HT1080 (cell line): ENCODE results near the gene SLC7A10. TPM values are rescaled to one million over a fixed set of nuclear protein-coding genes. Genes with fewer than 3 reads are reported as not detected.
"Not testable (repeated sequence)": the region's sequence is repeated elsewhere in the genome, so short reads cannot be mapped to it uniquely, and the experiment has no call there.

Source experiments
- DNase-seq: peaks from one replicate; pipeline ENCODE4 v3.0.0-alpha.2; 2015; ENCODE audit warnings: low read depth
- total RNA-seq: library from RNA; depleted of rRNA; stranded (reverse); fragments of >200 nt; shearing (Covaris generic); gene quantifications from 2 replicates; pipeline ENCODE4 v1.2.3, GENCODE V29; 2014

Gene SLC7A10
- total RNA-seq, 1 experiment from 2014 or later: not detected

GRCh38 chr19:33219261-33219815 lies 6.3 kb downstream of the SLC7A10 start:
- DNase-seq: peak; percentile 81

- no peak for DNase-seq
Measured at GRCh38 chr19:33217881-33218280, 7.8 kb downstream of the SLC7A10 start.

DNA sequence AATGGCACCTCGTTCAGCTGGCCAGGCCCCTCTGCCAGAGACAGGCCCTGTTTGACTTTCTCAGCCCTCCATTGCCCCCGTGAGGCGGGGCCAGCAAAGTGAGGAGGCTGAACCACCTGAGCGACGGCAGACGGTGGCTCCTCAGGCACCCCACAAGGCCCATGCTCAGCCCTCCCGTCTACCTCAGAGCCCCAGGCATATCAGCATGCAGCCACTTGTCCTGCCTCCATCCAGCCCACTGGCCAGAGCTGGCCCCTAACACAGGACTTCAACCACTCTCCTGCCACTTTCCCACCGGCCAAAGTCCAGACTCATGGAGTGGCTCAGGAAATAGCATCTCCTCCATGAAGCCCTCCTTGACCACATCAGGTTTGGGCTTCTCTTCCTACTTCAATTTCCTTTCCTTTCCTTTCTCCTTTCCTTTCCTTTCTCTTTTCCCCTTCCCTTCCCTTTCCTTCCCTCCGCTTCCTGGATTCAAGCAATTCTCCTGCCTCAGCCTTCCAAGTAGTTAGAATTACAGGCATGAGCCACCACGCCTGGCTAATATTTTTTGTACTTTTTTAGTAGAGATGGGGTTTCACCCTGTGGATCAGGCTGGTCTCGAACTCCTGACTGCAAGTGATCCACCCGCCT lies 9.3 kb downstream of the SLC7A10 start:
- no peak for DNase-seq

DNA sequence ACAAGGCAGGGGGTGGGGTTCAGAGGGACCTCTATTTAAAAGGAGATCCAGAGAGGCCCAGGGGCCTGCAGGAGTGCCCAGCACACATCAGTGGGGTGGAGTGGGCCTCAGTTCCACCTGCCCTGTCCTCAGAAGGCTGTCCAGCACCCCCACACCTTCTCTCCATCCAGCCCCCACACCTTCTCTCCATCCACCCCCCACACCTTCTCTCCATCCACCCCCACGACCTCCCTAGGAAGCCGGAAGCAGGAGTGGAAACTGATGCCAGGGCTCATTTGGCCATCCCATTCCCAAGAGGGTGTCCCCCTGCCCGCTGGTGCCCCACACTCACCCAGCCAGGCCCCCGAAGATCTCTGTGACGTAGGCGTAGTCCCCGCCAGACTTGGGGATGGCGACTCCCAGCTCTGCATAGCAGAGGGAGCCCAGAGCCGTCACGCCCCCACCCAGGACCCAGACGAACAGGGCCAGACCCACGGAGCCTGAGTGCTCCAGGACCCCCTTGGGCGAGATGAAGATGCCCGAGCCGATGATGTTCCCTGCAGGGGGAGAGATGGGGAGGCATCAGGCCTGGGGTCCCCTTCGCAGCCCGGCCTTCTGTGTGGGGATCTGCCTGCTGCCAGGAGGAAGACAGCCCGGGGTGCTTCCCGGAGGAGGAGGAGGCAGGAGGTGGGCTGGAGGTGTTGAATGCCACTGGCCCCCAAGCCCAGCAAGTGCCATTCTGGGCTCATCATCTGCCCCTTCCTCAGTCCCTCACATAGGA lies 10.0 kb downstream of the SLC7A10 start:
- no peak for DNase-seq

DNA sequence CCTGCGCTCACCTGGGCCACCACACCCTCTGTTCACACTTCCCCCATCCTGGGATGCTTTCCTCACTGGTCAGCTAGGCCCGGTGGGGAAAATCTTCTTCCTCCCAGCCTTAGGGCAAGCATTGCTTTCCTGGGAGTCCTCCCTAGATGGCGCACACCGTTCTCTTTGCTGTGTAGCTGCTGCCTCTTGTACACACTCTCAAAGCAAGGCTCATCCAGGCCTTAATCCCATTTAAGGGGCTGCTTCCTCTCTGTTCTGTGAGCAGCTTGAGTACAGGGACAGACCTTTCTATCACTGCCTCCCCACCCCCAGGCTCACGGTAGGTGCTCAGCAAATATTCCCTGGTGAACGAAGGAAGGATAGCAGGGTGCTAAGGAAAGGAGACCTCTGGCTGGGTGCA lies 11.1 kb downstream of the SLC7A10 start:
- peak; percentile 24 for DNase-seq

GRCh38 chr19:33212436-33213172 lies 13.0 kb downstream of the SLC7A10 start:
- DNase-seq: no peak

DNA sequence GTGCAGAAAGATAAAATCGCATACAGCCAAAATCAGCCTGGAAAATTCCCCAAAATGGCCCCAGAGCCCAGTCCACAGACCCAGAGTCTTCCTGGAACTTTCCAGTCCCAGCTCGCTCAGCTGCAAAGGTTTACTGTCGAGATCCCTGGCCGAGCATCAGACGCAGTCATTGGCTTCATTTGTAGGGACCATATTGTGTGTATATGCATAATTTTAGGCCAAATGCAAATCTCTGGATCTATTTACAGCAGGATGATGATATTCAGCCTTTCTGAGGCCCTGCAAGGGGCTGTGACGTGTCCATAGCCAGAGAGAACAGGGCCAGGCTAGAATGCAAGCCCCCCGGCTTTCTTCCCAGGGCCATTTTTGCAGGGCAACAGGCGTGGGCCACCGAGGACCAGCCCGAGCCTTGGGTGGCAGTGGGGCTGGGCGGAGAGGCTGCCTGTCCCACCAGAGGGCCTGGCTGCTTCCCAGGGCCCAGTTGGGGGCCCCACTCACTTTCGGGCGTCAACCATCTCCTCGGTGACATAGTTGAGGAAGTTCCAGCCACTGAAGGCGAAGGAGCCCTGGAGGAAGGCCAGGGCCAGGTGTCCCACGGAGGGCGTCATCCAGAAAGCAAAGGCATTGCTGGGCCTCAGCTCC lies 13.7 kb downstream of the SLC7A10 start:
- DNase-seq: no peak

DNA sequence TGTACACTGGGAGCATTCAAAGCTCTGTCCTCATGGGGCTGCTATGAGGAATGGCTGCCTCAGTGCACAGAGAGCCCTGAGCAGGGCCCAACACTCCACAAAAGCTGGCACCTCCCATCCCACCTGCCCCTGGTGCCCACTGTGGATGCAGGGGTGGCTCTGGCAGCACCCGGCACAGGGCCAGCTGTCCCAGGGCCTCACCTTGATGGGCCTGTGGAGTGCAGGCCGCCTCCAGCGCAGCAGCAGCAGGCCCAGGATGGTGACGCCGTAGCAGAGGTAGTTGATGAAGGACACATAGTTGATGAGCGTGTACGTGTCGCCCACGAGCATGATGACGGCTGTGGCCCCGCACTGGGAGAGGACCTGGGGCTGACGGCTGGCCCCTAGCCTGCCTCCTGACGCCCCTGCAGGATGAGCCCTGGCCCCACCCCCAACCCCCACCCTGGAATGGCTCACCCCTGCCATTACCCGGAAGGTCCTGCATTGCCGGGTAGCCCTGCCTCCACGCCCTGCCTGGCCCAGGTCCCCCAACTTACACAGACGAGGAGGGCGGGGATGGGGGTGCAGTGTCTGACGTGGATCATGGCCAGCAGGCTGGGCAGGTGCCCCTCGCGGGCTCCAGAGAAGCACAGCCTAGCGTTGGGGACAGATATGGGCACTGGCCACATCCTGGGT lies 15.2 kb downstream of the SLC7A10 start:
- DNase-seq: no peak

DNA sequence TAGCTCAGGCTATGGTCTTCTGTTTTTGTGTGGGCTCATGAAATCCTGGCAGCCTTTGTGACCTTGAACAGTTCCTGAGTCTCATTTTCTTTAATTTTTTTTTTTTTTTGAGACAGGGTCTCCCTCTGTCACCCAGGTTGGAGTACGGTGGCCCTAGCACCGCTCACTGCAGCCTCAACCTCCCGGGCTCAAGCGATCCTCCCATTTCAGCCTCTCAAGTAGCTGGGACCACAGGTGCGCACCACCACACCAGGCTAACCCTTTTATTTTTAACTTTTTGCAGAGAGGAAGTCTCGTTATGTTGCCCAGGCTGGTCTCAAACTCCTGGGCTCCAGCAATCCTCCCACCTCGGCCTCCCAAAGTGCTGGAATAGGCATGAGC lies 15.8 kb downstream of the SLC7A10 start:
- not testable (repeated sequence) for DNase-seq

- DNase-seq: no peak
Measured at GRCh38 chr19:33208904-33209849, 16.5 kb downstream of the SLC7A10 start.

GRCh38 chr19:33208371-33208895 lies 17.2 kb downstream of the SLC7A10 start:
- no peak for DNase-seq

- no peak for DNase-seq
Measured at GRCh38 chr19:33207903-33208302, 17.7 kb downstream of the SLC7A10 start.

GRCh38 chr19:33207040-33207620 lies 18.5 kb downstream of the SLC7A10 start:
- DNase-seq: no peak

DNA sequence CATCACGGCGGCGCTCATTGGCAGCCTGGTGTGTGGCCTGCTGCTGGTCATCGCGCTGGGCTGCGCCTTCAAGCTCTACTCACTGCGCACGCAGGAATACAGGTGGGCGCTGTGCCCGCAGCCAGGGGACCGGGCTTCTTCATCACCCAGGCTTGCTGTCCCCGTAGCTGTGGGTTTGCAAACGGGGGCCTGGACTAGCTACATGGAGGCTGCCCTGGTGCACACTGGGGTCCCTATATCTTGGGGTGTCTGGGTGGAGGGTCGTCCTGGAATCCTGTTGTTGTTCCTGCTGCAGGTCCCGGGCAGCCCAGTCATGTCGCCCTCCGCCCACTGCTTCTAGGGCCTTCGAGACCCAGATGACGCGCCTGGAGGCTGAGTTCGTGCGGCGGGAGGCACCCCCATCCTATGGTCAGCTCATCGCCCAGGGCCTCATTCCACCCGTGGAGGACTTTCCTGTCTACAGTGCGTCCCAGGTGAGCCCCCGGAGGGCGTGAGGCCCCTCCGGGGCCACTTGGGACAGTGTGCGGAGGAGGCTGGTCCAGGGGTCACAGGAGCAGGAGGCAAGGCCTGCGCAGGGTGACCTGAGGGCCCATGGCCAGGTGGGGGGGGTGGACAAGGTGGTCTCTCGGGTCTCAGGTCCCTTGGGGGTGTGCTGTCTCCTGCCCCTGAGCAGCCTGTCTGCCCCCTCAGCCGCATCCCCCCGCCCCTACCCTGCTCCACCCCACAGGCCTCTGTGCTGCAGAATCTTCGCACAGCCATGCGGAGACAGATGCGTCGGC lies 19.2 kb downstream of the SLC7A10 start:
- DNase-seq: no peak

- no peak for DNase-seq
Measured at GRCh38 chr19:33205531-33206260, 20.0 kb downstream of the SLC7A10 start.

DNA sequence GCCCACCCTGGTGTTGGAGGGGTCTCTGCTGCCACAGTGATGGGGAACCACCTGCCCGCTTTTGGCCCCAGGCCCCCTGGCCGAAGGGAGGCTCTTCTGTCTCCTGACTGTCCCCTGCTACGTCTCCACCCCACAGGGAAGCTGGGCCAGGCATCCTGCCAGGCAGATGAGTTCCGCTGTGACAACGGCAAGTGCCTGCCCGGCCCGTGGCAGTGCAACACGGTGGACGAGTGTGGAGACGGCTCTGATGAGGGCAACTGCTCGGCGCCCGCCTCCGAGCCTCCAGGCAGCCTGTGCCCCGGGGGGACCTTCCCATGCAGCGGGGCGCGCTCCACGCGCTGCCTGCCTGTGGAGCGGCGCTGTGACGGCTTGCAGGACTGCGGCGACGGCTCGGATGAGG lies 20.5 kb downstream of the SLC7A10 start:
- DNase-seq: no peak

DNA sequence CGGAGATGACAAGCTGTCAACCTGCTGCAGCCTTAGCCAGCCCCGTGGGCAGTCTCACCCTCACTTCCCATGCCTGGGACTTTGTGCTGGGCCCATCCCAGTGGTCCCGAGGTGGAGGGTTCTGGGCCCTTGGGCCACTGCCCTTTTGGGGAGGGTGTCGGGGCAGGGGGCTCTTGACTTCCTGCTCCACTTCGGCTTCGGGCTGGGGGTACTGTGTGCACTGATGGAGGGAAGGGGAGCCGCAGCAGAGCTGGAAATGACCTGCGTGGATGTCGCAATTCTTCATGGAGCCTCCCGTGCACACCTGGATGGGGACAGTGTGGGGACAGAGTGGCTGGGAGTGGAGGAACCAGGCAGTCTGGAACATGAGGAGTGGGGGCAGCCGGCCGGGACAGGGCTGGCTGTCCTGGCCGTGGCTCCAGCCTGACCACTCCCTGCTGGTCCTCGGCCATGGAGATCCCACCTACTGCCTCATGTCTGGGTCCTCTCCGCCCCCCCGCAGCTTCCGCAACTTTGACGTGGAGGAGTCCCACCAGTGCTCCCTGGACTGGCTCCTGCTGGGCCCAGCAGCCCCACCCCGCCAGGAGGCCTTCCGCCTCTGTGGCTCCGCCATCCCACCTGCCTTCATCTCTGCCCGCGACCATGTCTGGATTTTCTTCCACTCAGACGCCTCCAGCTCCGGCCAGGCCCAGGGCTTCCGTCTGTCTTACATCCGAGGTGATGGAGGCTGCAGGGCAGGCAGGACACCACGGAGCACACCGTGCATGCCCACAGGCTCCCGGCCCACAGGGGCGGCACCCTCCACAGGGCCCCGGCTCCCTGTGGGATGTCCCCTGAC lies 21.3 kb downstream of the SLC7A10 start:
- DNase-seq: no peak
